IMR-90 (cell line): ENCODE measurements around the gene RNF148. TPM values are rescaled to one million over a fixed set of nuclear protein-coding genes. Genes with fewer than 3 reads are reported as not detected.

Source experiments
- ATAC-seq: fragments of 200-7000 bp; cut with Tn5 transposase; 2 replicates; pipeline ENCODE4 v1.9.1; 2020; ENCODE audit warnings: low read depth, mild to moderate bottlenecking, moderate library complexity
- BruUV-seq: library from RNA; stranded (reverse); fragments of 400-500 nt; replicated peaks from 2 replicates; lab custom pipeline; 2021; lab: Mats Ljungman, UMichigan
- CTCF ChIA-PET: fragments of 300-600 bp; formaldehyde crosslinking; extraction: SDS; loops from one replicate; lab custom pipeline; 2021; ENCODE audit warnings: antibody characterized with exemption; lab: Yijun Ruan, JAX
- POLR2A ChIA-PET: fragments of 300-600 bp; sonication (Branson Sonifier 250); formaldehyde crosslinking; loops from one replicate; lab custom pipeline; 2022; ENCODE audit warnings: antibody characterized with exemption; ENCODE audit not compliant: unreplicated experiment; lab: Charles Lee
- DNase-seq: peaks from one replicate; pipeline ENCODE4 v3.0.0; 2013
- H2AFZ ChIP-seq: replicated peaks from 2 replicates; pipeline ENCODE3; 2013; ENCODE audit warnings: low read length, mild to moderate bottlenecking; ENCODE audit not compliant: poor library complexity
- H2AK5ac ChIP-seq: 2 replicates; pipeline ENCODE4 v1.6.1; 2013; ENCODE audit warnings: low read depth, low read length, inconsistent platforms
- H2AK9ac ChIP-seq: replicated peaks from 2 replicates; pipeline ENCODE3; 2013; ENCODE audit warnings: mild to moderate bottlenecking, low read depth, low read length, moderate library complexity; ENCODE audit not compliant: poor library complexity
- H2BK120ac ChIP-seq: 2 replicates; pipeline ENCODE4 v1.6.1; 2013; ENCODE audit warnings: low read depth, low read length, inconsistent platforms
- H2BK15ac ChIP-seq: 3 replicates; pipeline ENCODE4 v1.6.1; 2013; ENCODE audit warnings: low read depth, low read length, inconsistent platforms
- H2BK20ac ChIP-seq: 2 replicates; pipeline ENCODE4 v1.6.1; 2013; ENCODE audit warnings: low read depth, mild to moderate bottlenecking, inconsistent platforms, low read length, moderate library complexity
- H2BK5ac ChIP-seq: 2 replicates; pipeline ENCODE4 v1.6.1; 2013; ENCODE audit warnings: mild to moderate bottlenecking, low read depth, low read length, inconsistent platforms; ENCODE audit not compliant: poor library complexity, severe bottlenecking
- H3K14ac ChIP-seq: replicated peaks from 2 replicates; pipeline ENCODE4 v1.6.1; 2013; ENCODE audit warnings: low read depth, low read length, inconsistent platforms
- H3K18ac ChIP-seq: 2 replicates; pipeline ENCODE4 v1.6.1; 2013; ENCODE audit warnings: low read depth, low read length, control low read depth
- H3K23ac ChIP-seq: 2 replicates; pipeline ENCODE4 v1.6.1; 2013; ENCODE audit warnings: low read depth, low read length, inconsistent platforms
- H3K27ac ChIP-seq: 2 replicates; pipeline ENCODE4 v1.5.1; 2013; ENCODE audit warnings: mild to moderate bottlenecking, control low read depth, low read length; ENCODE audit not compliant: insufficient read depth
- H3K27me3 ChIP-seq: 2 replicates; pipeline ENCODE4 v1.6.1; 2013; ENCODE audit warnings: low read length; ENCODE audit not compliant: control insufficient read depth, insufficient read depth
- H3K36me3 ChIP-seq: 2 replicates; pipeline ENCODE4 v1.6.1; 2013; ENCODE audit warnings: low read length, mixed read lengths; ENCODE audit not compliant: control insufficient read depth, insufficient read depth
- H3K4ac ChIP-seq: 2 replicates; pipeline ENCODE4 v1.6.1; 2013; ENCODE audit warnings: low read depth, low read length, inconsistent platforms
- H3K4me1 ChIP-seq: 2 replicates; pipeline ENCODE4 v1.6.1; 2013; ENCODE audit warnings: low read length, mixed read lengths; ENCODE audit not compliant: control insufficient read depth, insufficient read depth
- H3K4me2 ChIP-seq: 2 replicates; pipeline ENCODE4 v1.6.1; 2013; ENCODE audit warnings: low read depth, mild to moderate bottlenecking, control low read depth, low read length, moderate library complexity
- H3K4me3 ChIP-seq: 2 replicates; pipeline ENCODE4 v1.5.1; 2013; ENCODE audit warnings: low read depth, mild to moderate bottlenecking, control low read depth, low read length, moderate library complexity; ENCODE audit not compliant: insufficient read depth
- H3K56ac ChIP-seq: 2 replicates; pipeline ENCODE4 v1.6.1; 2013; ENCODE audit warnings: low read length, inconsistent platforms; ENCODE audit not compliant: insufficient read depth; ENCODE audit errors: extremely low read depth
- H3K79me1 ChIP-seq, 2 experiments: 2 replicates each; pipeline ENCODE4 v1.6.1; 2013; ENCODE audit warnings: low read length in 2 of 2, inconsistent platforms in 1 of 2, low read depth in 1 of 2
- H3K9ac ChIP-seq: 2 replicates; pipeline ENCODE4 v1.6.1; 2013; ENCODE audit warnings: low read depth, low read length, control low read depth
- H3K9me1 ChIP-seq: 2 replicates; pipeline ENCODE4 v1.6.1; 2013; ENCODE audit warnings: low read length, inconsistent platforms; ENCODE audit not compliant: insufficient read depth
- H3K9me3 ChIP-seq: 2 replicates; pipeline ENCODE4 v1.6.1; 2013; ENCODE audit warnings: low read length; ENCODE audit not compliant: control insufficient read depth, insufficient read depth
- H4K20me1 ChIP-seq: 2 replicates; pipeline ENCODE4 v1.6.1; 2013; ENCODE audit warnings: low read length, inconsistent platforms; ENCODE audit not compliant: insufficient read depth
- H4K5ac ChIP-seq: 2 replicates; pipeline ENCODE4 v1.6.1; 2013; ENCODE audit warnings: mild to moderate bottlenecking, low read depth, low read length, control low read depth
- H4K8ac ChIP-seq, 2 experiments: 2 replicates each; pipeline ENCODE4 v1.6.1; 2013; ENCODE audit warnings: low read depth in 2 of 2, low read length in 2 of 2, control low read depth in 1 of 2, inconsistent platforms in 1 of 2
- H4K91ac ChIP-seq: 2 replicates; pipeline ENCODE4 v1.6.1; 2013; ENCODE audit warnings: low read depth, low read length, inconsistent platforms; ENCODE audit not compliant: insufficient read depth
- BHLHE40 ChIP-seq: fragments of 150-350 bp; IDR thresholded peaks from 2 replicates; pipeline ENCODE4 v1.6.1; 2016; ENCODE audit warnings: mild to moderate bottlenecking, low read depth, low read length
- CEBPB ChIP-seq: IDR thresholded peaks from 2 replicates; pipeline ENCODE4 v1.6.1; 2012; ENCODE audit warnings: low read depth, low read length, improper control_type of control experiment
- ELK1 ChIP-seq: fragments of 150-350 bp; IDR thresholded peaks from 2 replicates; pipeline ENCODE4 v1.6.1; 2016; ENCODE audit warnings: low read depth, mild to moderate bottlenecking, low read length, moderate library complexity, borderline replicate concordance
- MAFK ChIP-seq: IDR thresholded peaks from 2 replicates; pipeline ENCODE4 v1.6.1; 2012; ENCODE audit warnings: low read depth, low read length, improper control_type of control experiment
- MAZ ChIP-seq: IDR thresholded peaks from 2 replicates; pipeline ENCODE4 v1.6.1; 2012; ENCODE audit warnings: low read depth, mild to moderate bottlenecking, low read length, improper control_type of control experiment, moderate library complexity, borderline replicate concordance
- NFE2L2 ChIP-seq: fragments of 150-350 bp; IDR thresholded peaks from 2 replicates; pipeline ENCODE4 v1.6.1; 2016; ENCODE audit warnings: low read depth, mild to moderate bottlenecking, low read length
- POLR2A ChIP-seq: IDR thresholded peaks from 2 replicates; pipeline ENCODE4 v1.6.1; 2012; ENCODE audit warnings: mild to moderate bottlenecking, low read depth, low read length
- RCOR1 ChIP-seq: IDR thresholded peaks from 2 replicates; pipeline ENCODE4 v1.6.1; 2012; ENCODE audit warnings: mild to moderate bottlenecking, low read length, improper control_type of control experiment; ENCODE audit not compliant: insufficient replicate concordance
- WGBS, 2 experiments: methylation state at CpG; one replicate each; pipeline versions ENCODE4 v1.1.5 to v1.1.7; 2013; ENCODE audit warnings: missing lambda C conversion rate in 2 of 2; ENCODE audit not compliant: insufficient read length in 1 of 2; ENCODE audit errors: extremely low coverage in 2 of 2; 5-methylcytosine and 5-hydroxymethylcytosine counted together
- dilution Hi-C: fragments of 300-500 bp; cut with HindIII; formaldehyde crosslinking; loops from one replicate; pipeline ENCODE4 v1.14.3; 2018; ENCODE audit warnings: low sequenced_read_pairs; ENCODE audit not compliant: unreplicated experiment
- in situ Hi-C: fragments of 300-500 bp; cut with MboI; formaldehyde crosslinking; loops from 3 replicates; pipeline ENCODE4 v1.14.3; 2019; ENCODE audit warnings: low sequenced_read_pairs, inconsistent platforms, mixed read lengths
- intact Hi-C: fragments of 100-400 bp; cut with micrococcal nuclease; formaldehyde crosslinking; loops from 2 replicates; pipeline ENCODE4 v1.10.0; 2022
- polyA plus RNA-seq, 3 experiments: library from polyadenylated mRNA; depleted of rRNA; stranded (reverse); fragments of >200 nt; gene quantifications; 2 replicates each; pipeline ENCODE4 v1.2.3, GENCODE V29; 2012; ENCODE audit warnings: low replicate concordance in 1 of 3
- total RNA-seq: library from RNA; depleted of rRNA; stranded (reverse); fragments of >200 nt; gene quantifications from 2 replicates; pipeline ENCODE4 v1.2.3, GENCODE V29; 2012

Gene RNF148
- total and polyA plus RNA-seq, 2 of the 4 experiments (the other 2 are of a cell fraction) = not detected

- H3K56ac ChIP-seq = no peak overlapping the region
- no TSS peak for BruUV-seq
- no peak for TF ChIP-seq RCOR1
- no peak for TF ChIP-seq MAFK
- no peak for TF ChIP-seq MAZ
- TF ChIP-seq POLR2A = no peak
- no peak for TF ChIP-seq BHLHE40
- no peak for TF ChIP-seq NFE2L2
- TF ChIP-seq CEBPB = no peak
- TF ChIP-seq ELK1 = no peak
- no peak for DNase-seq
- ChIA-PET POLR2A (no interaction called here), CTCF (no interaction called here)
- H3K23ac ChIP-seq = no peak overlapping the region
- 59% methylated on average over 5 of the region's 14 CpGs; no CpG with 5 or more reads in 1 of the 2 experiments for WGBS, 2 experiments
- H4K8ac ChIP-seq = no peak overlapping the region
- H3K4me2 ChIP-seq = no peak overlapping the region
- H3K79me1 ChIP-seq = no peaks in the 10 kb centered on the region
- H2BK120ac ChIP-seq = no peak overlapping the region
- H4K91ac ChIP-seq = no peak overlapping the region
- no peak overlapping the region for H3K27ac ChIP-seq
- no peak overlapping the region for H2BK20ac ChIP-seq
- no peaks in the 10 kb centered on the region for H3K9me1 ChIP-seq
- H3K4me3 ChIP-seq = no peak overlapping the region
- no peaks in the 10 kb centered on the region for H4K20me1 ChIP-seq
- no peak overlapping the region for H3K18ac ChIP-seq
- H4K5ac ChIP-seq = no peak overlapping the region
- peaks cover 25% of the 10 kb centered on the region for H3K9me3 ChIP-seq
- dilution Hi-C loops = no loop called here
- H2BK5ac ChIP-seq = no peak overlapping the region
- no peak overlapping the region for H2AFZ ChIP-seq
- in situ Hi-C loops = no loop called here
- ATAC-seq = no peak
- no peaks in the 10 kb centered on the region for H3K27me3 ChIP-seq
- H3K4ac ChIP-seq = no peak overlapping the region
- H3K9ac ChIP-seq = no peak overlapping the region
- no peak overlapping the region for H2AK9ac ChIP-seq
- H3K14ac ChIP-seq = no peak overlapping the region
- H2BK15ac ChIP-seq = no peak overlapping the region
- no peaks in the 10 kb centered on the region for H3K4me1 ChIP-seq
- no peak overlapping the region for H2AK5ac ChIP-seq
- H3K36me3 ChIP-seq = no peaks in the 10 kb centered on the region
- intact Hi-C loops = no loop called here
These were observed 11.0 kb downstream of the RNF148 start for GRCh38 chr7:122691569-122692235.
